CD4-positive, alpha-beta T cell (primary cell): ENCODE data around the gene PSMD9. TPM values are rescaled to one million over a fixed set of nuclear protein-coding genes. Genes with fewer than 3 reads are reported as not detected.

ENCODE experiments used
- ATAC-seq: fragments of 200-7000 bp; cut with Tn5 transposase; one replicate; pipeline ENCODE4 v1.10.0; 2022; ENCODE audit warnings: mild to moderate bottlenecking; ENCODE audit not compliant: poor library complexity
- CTCF ChIA-PET: fragments of 350-600 bp; sonication (Branson Sonifier 250); formaldehyde crosslinking; loops from one replicate; lab custom pipeline; 2021; ENCODE audit warnings: antibody characterized with exemption, inconsistent platforms; lab: Charles Lee
- POLR2A ChIA-PET: fragments of 350-600 bp; sonication (Branson Sonifier 250); formaldehyde crosslinking; loops from one replicate; lab custom pipeline; 2021; ENCODE audit warnings: antibody characterized with exemption, inconsistent platforms; lab: Charles Lee
- DNase-seq, 14 experiments: peaks; one replicate each; pipeline ENCODE4 v3.0.0-alpha.2; 2013 to 2020; ENCODE audit warnings: mixed read lengths in 2 of 14
- H3K27ac ChIP-seq, 2 donors: one replicate each; pipeline versions ENCODE4 v1.5.1 to v1.7.0; 2013; ENCODE audit warnings: low read length in 2 of 2, low read depth in 1 of 2, mild to moderate bottlenecking in 1 of 2
- H3K27me3 ChIP-seq, 2 experiments: 1 replicate in 1 of 2; 2 replicates in 1 of 2; pipeline versions ENCODE4 v1.6.1 to v1.7.0; 2013; ENCODE audit warnings: low read length in 2 of 2, control low read depth in 1 of 2, mild to moderate bottlenecking in 1 of 2, moderate library complexity in 1 of 2; ENCODE audit not compliant: insufficient read depth in 2 of 2, control insufficient read depth in 1 of 2
- H3K36me3 ChIP-seq: one replicate; pipeline ENCODE4 v1.6.1; 2013; ENCODE audit warnings: low read length, control low read depth; ENCODE audit not compliant: insufficient read depth
- H3K4me1 ChIP-seq: one replicate; pipeline ENCODE4 v1.6.1; 2013; ENCODE audit warnings: low read length, control low read depth; ENCODE audit not compliant: insufficient read depth
- H3K4me3 ChIP-seq: one replicate; pipeline ENCODE4 v1.5.1; 2013; ENCODE audit warnings: mild to moderate bottlenecking, low read length, moderate library complexity
- H3K9me3 ChIP-seq, 2 experiments: 1 replicate in 1 of 2; 2 replicates in 1 of 2; pipeline versions ENCODE4 v1.6.1 to v1.7.0; 2013; ENCODE audit warnings: low read length in 2 of 2, mild to moderate bottlenecking in 2 of 2, control low read depth in 1 of 2, moderate library complexity in 1 of 2; ENCODE audit not compliant: control insufficient read depth in 1 of 2, insufficient read depth in 1 of 2
- H3K27ac Mint-ChIP-seq: one replicate; pipeline ENCODE4 v1.8.0; 2020; ENCODE audit warnings: mixed read lengths
- H3K27me3 Mint-ChIP-seq: one replicate; pipeline ENCODE4 v1.8.0; 2021; ENCODE audit warnings: mixed read lengths
- H3K36me3 Mint-ChIP-seq: one replicate; pipeline ENCODE4 v1.8.0; 2021; ENCODE audit warnings: low read depth, mixed read lengths
- H3K4me1 Mint-ChIP-seq: one replicate; pipeline ENCODE4 v1.8.0; 2021; ENCODE audit warnings: low read depth, mixed read lengths
- H3K4me3 Mint-ChIP-seq: one replicate; pipeline ENCODE4 v1.8.0; 2020; ENCODE audit warnings: mild to moderate bottlenecking, mixed read lengths
- H3K9me3 Mint-ChIP-seq: one replicate; pipeline ENCODE4 v1.8.0; 2020; ENCODE audit warnings: mixed read lengths
- intact Hi-C, 2 experiments: fragments of 100-400 bp; cut with DNase I in 1 of 2; cut with micrococcal nuclease in 1 of 2; formaldehyde crosslinking; loops; one replicate each; pipeline versions ENCODE4 v1.15.1 to v1.9.0; 2023 to 2025; cut with DNase I, micrococcal nuclease
- total RNA-seq, 174 experiments: library from RNA in 2 of 174; stranded (reverse) in 2 of 174; gene quantifications; one replicate each; pipeline ENCODE4 v1.2.3 and lab custom pipeline; 2021 to 2026
- TF ChIP-seq, protein P1 (sequence below): fragments of 200-600 bp; IDR thresholded peaks from one replicate; pipeline ENCODE4 v1.8.0; 2022; ENCODE audit warnings: antibody characterized with exemption, mild to moderate bottlenecking

The PSMD9 gene
- total RNA-seq, 2 experiments from 2014 or later, result 29.5 to 31.8 TPM

DNA sequence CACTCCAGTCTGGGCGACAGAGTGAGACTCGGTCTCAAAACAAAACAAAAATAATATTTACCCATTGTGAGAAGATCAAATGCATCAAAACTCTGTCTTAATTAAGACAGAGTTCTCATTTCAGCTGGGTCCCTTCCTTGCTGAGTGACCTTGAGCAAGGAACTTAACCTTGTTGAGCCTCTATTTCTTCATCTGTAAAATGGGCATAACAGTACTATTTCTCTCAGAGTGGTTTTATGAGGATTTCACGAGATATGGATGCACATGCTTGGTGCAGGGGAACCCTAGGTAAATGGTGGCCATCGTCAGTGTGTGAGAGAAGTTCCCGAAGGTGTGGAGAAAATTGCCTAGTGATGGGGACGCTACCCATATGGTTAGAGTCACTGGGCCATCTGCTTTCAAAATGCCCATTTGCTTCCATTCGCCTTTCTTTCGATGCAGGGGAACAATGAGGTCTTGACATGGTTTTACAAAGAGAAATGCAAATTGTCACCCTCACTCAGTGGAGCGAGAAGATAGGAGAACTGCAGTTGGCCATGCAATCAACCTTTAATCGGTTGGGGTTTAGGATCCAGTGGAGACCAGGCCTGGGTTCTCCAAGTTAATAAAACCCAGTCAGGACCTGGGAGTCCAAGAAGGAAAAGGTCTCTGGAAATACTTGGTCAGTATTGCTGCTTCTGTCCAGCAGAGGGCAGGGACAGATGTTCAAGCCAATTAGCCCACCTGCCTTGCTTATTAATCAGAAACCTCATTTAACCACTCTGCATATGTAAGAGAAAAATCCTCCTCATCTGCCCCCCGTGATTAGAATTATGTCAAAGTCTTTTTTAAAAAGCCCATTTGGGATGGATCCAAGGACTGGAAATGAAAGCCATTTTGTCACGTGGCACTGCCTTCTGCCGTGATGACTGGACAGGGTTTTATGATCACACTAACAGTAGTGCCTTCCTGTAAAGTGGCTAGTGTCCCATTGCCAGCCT, 67.0 kb downstream of the PSMD9 start:
- ChIA-PET CTCF (no interaction called here), POLR2A (no interaction called here)
- no peak for DNase-seq
- no peak overlapping the region for H3K4me3 Mint-ChIP-seq
- Histone ChIP-seq H3K4me1 (no peaks in the 10 kb centered on the region), H3K27ac (no peak overlapping the region), H3K36me3 (no peaks in the 10 kb centered on the region), H3K27me3 (no peaks in the 10 kb centered on the region), H3K9me3 (no peaks in the 10 kb centered on the region), H3K4me3 (no peak overlapping the region)
- no peaks in the 10 kb centered on the region for H3K36me3 Mint-ChIP-seq
- intact Hi-C loops, result no loop called here
- TF ChIP-seq, protein P1, sequence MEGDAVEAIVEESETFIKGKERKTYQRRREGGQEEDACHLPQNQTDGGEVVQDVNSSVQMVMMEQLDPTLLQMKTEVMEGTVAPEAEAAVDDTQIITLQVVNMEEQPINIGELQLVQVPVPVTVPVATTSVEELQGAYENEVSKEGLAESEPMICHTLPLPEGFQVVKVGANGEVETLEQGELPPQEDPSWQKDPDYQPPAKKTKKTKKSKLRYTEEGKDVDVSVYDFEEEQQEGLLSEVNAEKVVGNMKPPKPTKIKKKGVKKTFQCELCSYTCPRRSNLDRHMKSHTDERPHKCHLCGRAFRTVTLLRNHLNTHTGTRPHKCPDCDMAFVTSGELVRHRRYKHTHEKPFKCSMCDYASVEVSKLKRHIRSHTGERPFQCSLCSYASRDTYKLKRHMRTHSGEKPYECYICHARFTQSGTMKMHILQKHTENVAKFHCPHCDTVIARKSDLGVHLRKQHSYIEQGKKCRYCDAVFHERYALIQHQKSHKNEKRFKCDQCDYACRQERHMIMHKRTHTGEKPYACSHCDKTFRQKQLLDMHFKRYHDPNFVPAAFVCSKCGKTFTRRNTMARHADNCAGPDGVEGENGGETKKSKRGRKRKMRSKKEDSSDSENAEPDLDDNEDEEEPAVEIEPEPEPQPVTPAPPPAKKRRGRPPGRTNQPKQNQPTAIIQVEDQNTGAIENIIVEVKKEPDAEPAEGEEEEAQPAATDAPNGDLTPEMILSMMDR, result no peak
- no peaks in the 10 kb centered on the region for H3K9me3 Mint-ChIP-seq
- no peaks in the 10 kb centered on the region for H3K4me1 Mint-ChIP-seq
- no peak for ATAC-seq
- H3K27ac Mint-ChIP-seq, result no peak overlapping the region
- no peaks in the 10 kb centered on the region for H3K27me3 Mint-ChIP-seq

DNA sequence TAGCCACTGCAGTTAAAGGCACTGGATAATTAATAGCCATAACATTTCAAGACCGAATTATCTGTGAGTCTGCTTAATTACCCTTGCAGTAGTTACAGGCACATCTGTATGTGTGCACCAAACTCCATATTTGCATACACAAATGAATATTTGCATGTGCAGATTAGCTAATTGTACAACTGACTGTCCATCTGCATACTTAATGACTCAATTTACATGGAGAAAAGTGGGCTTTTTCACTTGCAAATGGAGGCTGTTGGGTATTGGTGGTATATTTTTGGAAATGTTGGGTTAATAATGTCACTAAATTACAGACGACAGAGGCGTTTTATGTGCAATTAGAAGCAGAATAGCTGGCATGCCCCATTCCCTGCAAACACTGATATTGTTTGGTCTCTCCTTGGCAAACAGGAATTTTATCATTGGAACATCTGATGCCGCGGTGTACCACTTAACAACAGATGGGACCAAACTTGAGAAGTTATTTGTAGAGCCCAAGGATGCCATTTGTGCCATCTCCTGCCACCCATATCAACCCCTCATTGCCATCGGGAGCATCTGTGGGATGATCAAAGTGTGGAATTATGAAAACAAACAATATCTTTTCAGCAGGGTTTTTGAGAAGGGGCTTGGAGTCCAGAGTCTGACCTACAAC, 69.4 kb downstream of the PSMD9 start:
- no peak for DNase-seq
- Mint-ChIP-seq H3K4me1 (no peaks in the 10 kb centered on the region), H3K27ac (no peak overlapping the region), H3K9me3 (no peaks in the 10 kb centered on the region), H3K27me3 (no peaks in the 10 kb centered on the region), H3K4me3 (no peak overlapping the region), H3K36me3 (no peaks in the 10 kb centered on the region)
- H3K27me3 ChIP-seq, result no peaks in the 10 kb centered on the region
- no peak for ATAC-seq
- H3K4me3 ChIP-seq, result no peak overlapping the region
- H3K27ac ChIP-seq, result no peak overlapping the region
- CTCF ChIA-PET, result no interaction called here
- TF ChIP-seq, protein P1, result no peak
- no peaks in the 10 kb centered on the region for H3K4me1 ChIP-seq
- H3K9me3 ChIP-seq, result no peaks in the 10 kb centered on the region
- POLR2A ChIA-PET, result no interaction called here
- intact Hi-C loops, result no loop called here
- no peaks in the 10 kb centered on the region for H3K36me3 ChIP-seq

- H3K36me3 ChIP-seq, result no peaks in the 10 kb centered on the region
- Mint-ChIP-seq H3K4me1 (no peaks in the 10 kb centered on the region), H3K27ac (no peak overlapping the region), H3K36me3 (no peaks in the 10 kb centered on the region), H3K27me3 (no peaks in the 10 kb centered on the region), H3K4me3 (no peak overlapping the region), H3K9me3 (no peaks in the 10 kb centered on the region)
- intact Hi-C loops, result no loop called here
- no peak overlapping the region for H3K4me3 ChIP-seq
- ChIA-PET POLR2A (no interaction called here), CTCF (no interaction called here)
- H3K27ac ChIP-seq, result no peak overlapping the region
- ATAC-seq (no peak), DNase-seq (no peak)
- H3K4me1 ChIP-seq, result no peaks in the 10 kb centered on the region
- H3K27me3 ChIP-seq, result no peaks in the 10 kb centered on the region
- TF ChIP-seq, protein P1, result no peak
- no peaks in the 10 kb centered on the region for H3K9me3 ChIP-seq
Observed at GRCh38 chr12:121958541-121959240, 70.1 kb downstream of the PSMD9 start.
